PC-9 (cell line): Measurements from ENCODE around the gene ASPA. TPM values are rescaled to one million over a fixed set of nuclear protein-coding genes. Genes with fewer than 3 reads are reported as not detected.
"Not testable (repeated sequence)": the region's sequence is repeated elsewhere in the genome, so short reads cannot be mapped to it uniquely, and the experiment has no call there.

ENCODE experiments used
- BruUV-seq: library from RNA; stranded (reverse); fragments of 400-500 nt; replicated peaks from 2 replicates; lab custom pipeline; 2021; lab: Mats Ljungman, UMichigan
- CTCF ChIA-PET: fragments of 300-600 bp; sonication (Branson Sonifier 250); formaldehyde crosslinking; loops from one replicate; lab custom pipeline; 2022; ENCODE audit warnings: antibody characterized with exemption; lab: Charles Lee
- POLR2A ChIA-PET: fragments of 300-600 bp; sonication (Branson Sonifier 250); formaldehyde crosslinking; loops from one replicate; lab custom pipeline; 2022; ENCODE audit warnings: antibody characterized with exemption; ENCODE audit not compliant: unreplicated experiment; lab: Charles Lee
- DNase-seq, 2 experiments: peaks; one replicate each; pipeline versions ENCODE4 v3.0.0 to v3.0.0-alpha.2; 2015 to 2022; ENCODE audit warnings: mixed read lengths in 1 of 2
- H2AFZ ChIP-seq: fragments of 200-600 bp; sonication (generic); 2 replicates; pipeline ENCODE4 v1.8.1; 2017; ENCODE audit warnings: antibody characterized with exemption
- H3F3A ChIP-seq: fragments of 200-600 bp; sonication (generic); 2 replicates; pipeline ENCODE4 v1.8.1; 2017; ENCODE audit warnings: antibody characterized with exemption, mild to moderate bottlenecking, low read depth; ENCODE audit not compliant: insufficient read depth
- H3K27ac ChIP-seq: fragments of 200-600 bp; sonication (generic); 2 replicates; pipeline ENCODE4 v1.6.1; 2016; ENCODE audit warnings: mixed run types
- H3K27me3 ChIP-seq: fragments of 200-600 bp; sonication (generic); 2 replicates; pipeline ENCODE4 v1.6.1; 2016; ENCODE audit warnings: low read depth, mixed run types; ENCODE audit not compliant: insufficient read depth
- H3K36me3 ChIP-seq: fragments of 200-600 bp; sonication (generic); 2 replicates; pipeline ENCODE4 v1.6.1; 2016; ENCODE audit warnings: low read depth, mixed run types
- H3K4me1 ChIP-seq: fragments of 200-600 bp; sonication (generic); replicated peaks from 2 replicates; pipeline ENCODE4 v1.6.1; 2016; ENCODE audit warnings: mixed run types; ENCODE audit not compliant: insufficient read depth
- H3K4me2 ChIP-seq: fragments of 200-600 bp; sonication (generic); 2 replicates; pipeline ENCODE4 v1.6.1; 2017; ENCODE audit warnings: mixed run types
- H3K4me3 ChIP-seq: fragments of 200-600 bp; sonication (generic); 2 replicates; pipeline ENCODE4 v1.6.1; 2016; ENCODE audit warnings: mixed run types
- H3K79me2 ChIP-seq: fragments of 200-600 bp; sonication (generic); 2 replicates; pipeline ENCODE4 v1.6.1; 2017; ENCODE audit warnings: low read depth, mixed run types
- H3K9me2 ChIP-seq: fragments of 200-600 bp; sonication (generic); 2 replicates; pipeline ENCODE4 v1.8.1; 2017; ENCODE audit warnings: mild to moderate bottlenecking; ENCODE audit not compliant: insufficient read depth
- H3K9me3 ChIP-seq: fragments of 200-600 bp; sonication (generic); 2 replicates; pipeline ENCODE4 v1.8.1; 2016; ENCODE audit warnings: low read depth; ENCODE audit not compliant: insufficient read depth
- H4K20me1 ChIP-seq: fragments of 200-600 bp; sonication (generic); 2 replicates; pipeline ENCODE4 v1.8.1; 2017; ENCODE audit not compliant: insufficient read depth
- EZH2 ChIP-seq: fragments of 200-600 bp; sonication (generic); IDR thresholded peaks from 2 replicates; pipeline ENCODE4 v1.8.0; 2017; ENCODE audit warnings: antibody characterized with exemption, low read depth
- intact Hi-C: fragments of 100-400 bp; cut with micrococcal nuclease; formaldehyde crosslinking; loops from one replicate; pipeline ENCODE4 v1.10.0; 2022; ENCODE audit not compliant: unreplicated experiment
- total RNA-seq: library from RNA; stranded (reverse); gene quantifications from 2 replicates; pipeline ENCODE4 v1.2.3, GENCODE V29; 2021
- TF ChIP-seq, protein P1 (sequence below): fragments of 200-600 bp; sonication (generic); conservative IDR thresholded peaks from 2 replicates; pipeline ENCODE4 v1.6.1; 2017; ENCODE audit warnings: mixed run types, antibody characterized with exemption, mild to moderate bottlenecking, moderate library complexity

ASPA gene
- total RNA-seq, 1 experiment from 2014 or later: not detected

- Histone ChIP-seq H3K27ac (no peak overlapping the region), H3K9me2 (no peaks in the 10 kb centered on the region), H4K20me1 (no peaks in the 10 kb centered on the region), H3K4me3 (no peak overlapping the region), H3K79me2 (no peaks in the 10 kb centered on the region), H3F3A (no peaks in the 10 kb centered on the region), H2AFZ (no peak overlapping the region), H3K4me2 (no peak overlapping the region), H3K9me3 (no peaks in the 10 kb centered on the region), H3K36me3 (no peaks in the 10 kb centered on the region), H3K4me1 (no peaks in the 10 kb centered on the region), H3K27me3 (peaks cover 28% of the 10 kb centered on the region)
- ChIA-PET CTCF (no interaction called here), POLR2A (no interaction called here)
- intact Hi-C loops: no loop called here
- TF ChIP-seq EZH2: no peak
- no peak for DNase-seq
- BruUV-seq: no TSS peak
Measured at GRCh38 chr17:3514873-3515272, 39.1 kb downstream of the ASPA start.

- BruUV-seq, CTCF ChIA-PET, H3F3A ChIP-seq, H3K9me2 ChIP-seq, H3K27me3 ChIP-seq, intact Hi-C loops, H3K4me2 ChIP-seq, H3K79me2 ChIP-seq, H3K27ac ChIP-seq, H3K36me3 ChIP-seq, H3K4me1 ChIP-seq, POLR2A ChIA-PET, DNase-seq, H2AFZ ChIP-seq, H3K4me3 ChIP-seq, H4K20me1 ChIP-seq, H3K9me3 ChIP-seq: not testable (repeated sequence)
Measured at GRCh38 chr17:3519472-3519871, 43.7 kb downstream of the ASPA start.

GRCh38 chr17:3524024-3524423 lies 48.2 kb downstream of the ASPA start:
- no peaks in the 10 kb centered on the region for H3F3A ChIP-seq
- no peak for DNase-seq
- BruUV-seq: no TSS peak
- no peaks in the 10 kb centered on the region for H3K79me2 ChIP-seq
- H3K4me3 ChIP-seq: no peak overlapping the region
- TF ChIP-seq EZH2: no peak
- TF ChIP-seq, protein P1, sequence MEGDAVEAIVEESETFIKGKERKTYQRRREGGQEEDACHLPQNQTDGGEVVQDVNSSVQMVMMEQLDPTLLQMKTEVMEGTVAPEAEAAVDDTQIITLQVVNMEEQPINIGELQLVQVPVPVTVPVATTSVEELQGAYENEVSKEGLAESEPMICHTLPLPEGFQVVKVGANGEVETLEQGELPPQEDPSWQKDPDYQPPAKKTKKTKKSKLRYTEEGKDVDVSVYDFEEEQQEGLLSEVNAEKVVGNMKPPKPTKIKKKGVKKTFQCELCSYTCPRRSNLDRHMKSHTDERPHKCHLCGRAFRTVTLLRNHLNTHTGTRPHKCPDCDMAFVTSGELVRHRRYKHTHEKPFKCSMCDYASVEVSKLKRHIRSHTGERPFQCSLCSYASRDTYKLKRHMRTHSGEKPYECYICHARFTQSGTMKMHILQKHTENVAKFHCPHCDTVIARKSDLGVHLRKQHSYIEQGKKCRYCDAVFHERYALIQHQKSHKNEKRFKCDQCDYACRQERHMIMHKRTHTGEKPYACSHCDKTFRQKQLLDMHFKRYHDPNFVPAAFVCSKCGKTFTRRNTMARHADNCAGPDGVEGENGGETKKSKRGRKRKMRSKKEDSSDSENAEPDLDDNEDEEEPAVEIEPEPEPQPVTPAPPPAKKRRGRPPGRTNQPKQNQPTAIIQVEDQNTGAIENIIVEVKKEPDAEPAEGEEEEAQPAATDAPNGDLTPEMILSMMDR: no peak
- H2AFZ ChIP-seq: no peak overlapping the region
- no peaks in the 10 kb centered on the region for H3K36me3 ChIP-seq
- H3K9me2 ChIP-seq: no peaks in the 10 kb centered on the region
- peaks cover 2% of the 10 kb centered on the region; the same call in 1 of the 2 replicates for H3K4me1 ChIP-seq
- CTCF ChIA-PET: no interaction called here
- intact Hi-C loops: no loop called here
- H3K4me2 ChIP-seq: no peak overlapping the region
- no peak overlapping the region for H3K27ac ChIP-seq
- H3K27me3 ChIP-seq: no peaks in the 10 kb centered on the region
- H4K20me1 ChIP-seq: no peaks in the 10 kb centered on the region
- H3K9me3 ChIP-seq: no peaks in the 10 kb centered on the region
- POLR2A ChIA-PET: no interaction called here

GRCh38 chr17:3526491-3526890 lies 50.7 kb downstream of the ASPA start:
- H2AFZ ChIP-seq: no peak overlapping the region
- H3K79me2 ChIP-seq: no peaks in the 10 kb centered on the region
- no peak for DNase-seq
- no peak overlapping the region for H3K4me3 ChIP-seq
- CTCF ChIA-PET: no interaction called here
- no peaks in the 10 kb centered on the region for H3K9me2 ChIP-seq
- POLR2A ChIA-PET: no interaction called here
- TF ChIP-seq, protein P1: no peak
- no peak for TF ChIP-seq EZH2
- peaks cover 6% of the 10 kb centered on the region; the same call in 1 of the 2 replicates for H3K4me1 ChIP-seq
- H3K9me3 ChIP-seq: no peaks in the 10 kb centered on the region
- no peak overlapping the region for H3K27ac ChIP-seq
- H3K27me3 ChIP-seq: no peaks in the 10 kb centered on the region
- no peaks in the 10 kb centered on the region for H4K20me1 ChIP-seq
- no peaks in the 10 kb centered on the region for H3F3A ChIP-seq
- intact Hi-C loops: no loop called here
- no peaks in the 10 kb centered on the region for H3K36me3 ChIP-seq
- no peak overlapping the region for H3K4me2 ChIP-seq
- BruUV-seq: no TSS peak
